ENCODE results near the gene EIF4G3.
"Not testable (repeated sequence)": the region's sequence is repeated elsewhere in the genome, so short reads cannot be mapped to it uniquely, and the experiment has no call there.

Gene EIF4G3

DNA sequence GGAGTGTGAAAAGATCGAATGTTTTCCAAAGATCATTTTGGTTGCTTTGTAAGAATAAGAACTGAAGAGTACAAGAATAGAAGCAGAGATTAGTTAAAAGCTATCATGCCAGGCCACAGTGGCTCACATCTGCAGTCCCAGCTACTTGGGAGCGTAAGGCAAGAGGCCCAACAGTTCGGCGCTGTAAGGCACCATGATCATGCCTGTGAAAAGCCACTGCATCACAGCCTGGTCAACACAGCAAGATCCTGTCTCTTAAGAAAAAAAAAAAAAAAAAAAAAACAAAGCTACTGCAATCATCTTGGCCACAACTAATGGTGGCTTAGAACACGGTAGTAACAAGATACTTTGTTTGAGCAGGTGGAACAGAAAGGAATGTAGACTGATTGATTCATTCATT lies 116.2 kb downstream of the EIF4G3 start:
- Mint-ChIP-seq H3K9me3 (no peaks in the 10 kb centered on the region), H3K27me3 (no peaks in the 10 kb centered on the region), H3K36me3 (ENCODE audit: low read depth) (peaks cover 11% of the 10 kb centered on the region), H3K4me1 (ENCODE audit: low read depth) (no peaks in the 10 kb centered on the region), H3K27ac (no peak overlapping the region), H3K4me3 (no peak overlapping the region)

DNA sequence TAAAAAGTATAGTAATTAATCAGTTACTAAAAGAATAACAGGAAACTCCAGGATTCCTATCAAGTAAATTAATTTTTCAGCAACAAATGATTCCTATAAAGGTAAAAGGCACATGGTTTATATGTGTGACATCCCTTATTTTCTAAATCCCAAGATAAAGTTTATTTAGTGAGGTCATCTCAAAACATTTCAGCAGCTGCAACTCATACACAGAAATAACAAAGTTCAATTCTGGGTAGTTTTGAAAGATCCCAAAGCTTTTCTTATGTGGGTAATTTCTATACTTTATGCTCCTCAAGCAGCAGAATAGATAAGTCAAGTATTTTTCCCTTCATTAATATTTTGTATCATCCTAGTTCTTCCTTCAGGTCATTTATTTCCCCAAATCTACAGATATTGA lies 117.7 kb downstream of the EIF4G3 start:
- Mint-ChIP-seq H3K27me3 (no peaks in the 10 kb centered on the region), H3K9me3 (no peaks in the 10 kb centered on the region), H3K27ac (no peak overlapping the region), H3K4me1 (ENCODE audit: low read depth) (no peaks in the 10 kb centered on the region), H3K36me3 (ENCODE audit: low read depth) (peaks cover 9% of the 10 kb centered on the region), H3K4me3 (no peak overlapping the region)

DNA sequence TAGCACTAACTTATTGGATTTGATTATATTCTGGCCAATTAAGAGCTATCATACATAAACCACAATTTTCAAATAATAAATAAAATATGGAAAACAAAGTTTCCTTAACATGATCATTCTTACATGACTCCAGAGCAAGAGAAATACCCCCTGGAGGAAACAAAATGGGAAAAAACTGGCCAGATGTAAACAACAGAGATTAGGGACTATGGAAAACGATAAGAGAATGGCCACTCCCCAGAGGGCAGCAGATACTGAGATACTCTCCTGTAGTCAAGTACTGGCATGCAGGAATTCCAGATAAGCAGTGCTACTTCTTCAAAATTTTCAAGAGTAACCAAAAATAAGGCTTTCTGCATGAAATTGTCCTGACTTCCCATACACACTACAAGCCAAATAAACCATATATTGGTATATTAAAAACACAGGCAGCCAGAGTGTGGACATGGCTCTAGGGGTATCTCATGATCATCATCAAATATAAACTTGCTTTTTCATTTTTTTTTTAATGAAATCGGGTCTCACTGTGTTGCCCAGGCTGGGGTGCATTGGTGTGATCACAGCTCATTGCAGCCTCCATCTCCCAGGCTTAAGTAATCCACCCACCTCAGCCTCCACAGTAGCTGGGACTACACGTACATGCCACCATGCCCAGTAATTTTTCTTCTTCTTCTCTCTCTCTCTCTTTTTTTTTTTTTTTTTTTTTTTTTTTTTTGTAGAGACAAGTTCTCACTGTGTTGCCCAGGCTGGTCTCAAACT lies 118.5 kb downstream of the EIF4G3 start:
- Mint-ChIP-seq H3K4me3 (no peak overlapping the region), H3K9me3 (no peaks in the 10 kb centered on the region), H3K27ac (no peak overlapping the region)

DNA sequence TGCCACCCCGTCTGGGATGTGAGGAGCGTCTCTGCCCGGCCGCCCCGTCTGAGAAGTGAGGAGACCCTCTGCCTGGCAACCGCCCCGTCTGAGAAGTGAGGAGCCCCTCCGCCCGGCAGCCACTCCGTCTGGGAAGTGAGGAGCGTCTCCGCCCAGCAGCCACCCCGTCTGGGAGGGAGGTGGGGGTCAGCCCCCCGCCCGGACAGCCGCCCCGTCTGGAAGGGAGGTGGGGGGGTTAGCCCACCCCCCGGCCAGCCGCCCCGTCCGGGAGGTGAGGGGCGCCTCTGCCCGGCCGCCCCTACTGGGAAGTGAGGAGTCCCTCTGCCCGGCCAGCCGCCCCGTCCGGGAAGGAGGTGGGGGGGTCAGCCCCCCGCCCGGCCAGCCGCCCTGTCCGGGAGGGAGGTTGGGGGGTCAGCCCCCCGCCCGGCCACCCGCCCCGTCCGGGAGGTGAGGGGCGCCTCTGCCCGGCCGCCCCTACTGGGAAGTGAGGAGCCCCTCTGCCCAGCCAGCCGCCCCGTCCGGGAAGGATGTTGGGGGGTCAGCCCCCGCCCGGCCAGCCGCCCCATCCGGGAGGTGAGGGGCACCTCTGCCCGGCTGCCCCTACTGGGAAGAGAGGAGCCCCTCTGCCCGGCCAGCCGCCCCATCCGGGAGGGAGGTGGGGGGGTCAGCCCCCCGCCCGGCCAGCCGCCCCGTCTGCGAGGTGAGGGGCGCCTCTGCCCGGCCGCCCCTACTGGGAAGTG lies 123.3 kb downstream of the EIF4G3 start:
- H3K4me3 Mint-ChIP-seq; H3K27me3 Mint-ChIP-seq; H3K4me1 Mint-ChIP-seq (ENCODE audit: low read depth); H3K9me3 Mint-ChIP-seq; H3K27ac Mint-ChIP-seq: not testable (repeated sequence)
- H3K36me3 Mint-ChIP-seq (ENCODE audit: low read depth), result peaks cover 25% of the 10 kb centered on the region

More for the DNA sequence above, 118.5 kb downstream of the EIF4G3 start:
- Mint-ChIP-seq H3K27me3 (no peaks in the 10 kb centered on the region), H3K4me1 (ENCODE audit: low read depth) (no peaks in the 10 kb centered on the region), H3K36me3 (ENCODE audit: low read depth) (peaks cover 9% of the 10 kb centered on the region)

DNA sequence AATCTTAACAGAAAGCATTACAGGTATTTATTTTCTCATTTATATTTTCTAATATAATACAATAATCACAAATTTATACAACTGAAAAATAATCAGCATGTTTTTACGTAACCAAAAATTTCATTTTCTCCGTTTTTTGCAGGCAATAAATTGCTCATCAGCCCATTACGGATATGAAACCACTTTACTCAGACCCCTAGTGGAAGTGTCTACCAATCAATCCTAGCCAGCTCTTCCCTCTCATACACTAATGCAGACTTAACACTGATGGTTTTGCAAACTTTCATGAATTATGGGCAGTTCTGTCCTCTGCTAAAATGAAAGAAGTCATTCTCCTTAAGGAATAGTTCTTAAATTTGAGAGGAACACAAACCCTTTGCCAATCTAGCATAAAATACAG lies 124.7 kb downstream of the EIF4G3 start:
- Mint-ChIP-seq H3K4me3 (no peak overlapping the region), H3K9me3 (no peaks in the 10 kb centered on the region), H3K27me3 (no peaks in the 10 kb centered on the region), H3K36me3 (ENCODE audit: low read depth) (peaks cover 25% of the 10 kb centered on the region), H3K27ac (no peak overlapping the region), H3K4me1 (ENCODE audit: low read depth) (no peaks in the 10 kb centered on the region)

DNA sequence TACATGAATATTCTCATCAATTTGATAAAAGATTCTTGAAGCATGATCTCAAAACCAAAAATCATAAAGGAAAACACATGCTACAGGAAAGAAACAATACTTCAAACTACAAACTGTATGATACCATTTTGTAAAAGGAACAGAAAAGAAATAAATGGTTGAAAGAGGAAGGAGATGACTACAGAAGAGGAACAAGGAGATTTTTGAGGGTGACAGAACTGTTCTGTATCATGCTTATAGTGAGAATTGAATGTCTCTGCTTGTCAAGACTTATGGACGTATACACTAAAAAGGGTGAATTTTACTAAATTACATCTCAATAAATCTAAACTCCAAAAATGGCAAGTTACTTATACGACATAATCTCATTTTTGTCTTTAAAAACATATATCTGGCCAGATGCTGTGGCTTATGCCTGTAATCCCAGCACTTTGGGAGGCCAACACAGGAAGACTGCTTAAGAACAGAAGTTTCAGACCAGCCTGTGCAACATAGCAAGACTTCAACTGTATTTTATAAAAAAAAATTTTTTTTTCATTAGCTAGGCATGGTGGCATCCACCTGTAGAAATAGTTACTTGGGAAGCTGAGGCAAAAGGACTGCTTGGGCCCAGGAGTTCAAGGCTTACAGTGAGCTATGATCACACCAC lies 125.4 kb downstream of the EIF4G3 start:
- no peaks in the 10 kb centered on the region for H3K9me3 Mint-ChIP-seq
- H3K27me3 Mint-ChIP-seq, result no peaks in the 10 kb centered on the region
- peaks cover 25% of the 10 kb centered on the region for H3K36me3 Mint-ChIP-seq (ENCODE audit: low read depth)
- H3K27ac Mint-ChIP-seq, result no peak overlapping the region
- no peak overlapping the region for H3K4me3 Mint-ChIP-seq
- H3K4me1 Mint-ChIP-seq (ENCODE audit: low read depth), result no peaks in the 10 kb centered on the region

DNA sequence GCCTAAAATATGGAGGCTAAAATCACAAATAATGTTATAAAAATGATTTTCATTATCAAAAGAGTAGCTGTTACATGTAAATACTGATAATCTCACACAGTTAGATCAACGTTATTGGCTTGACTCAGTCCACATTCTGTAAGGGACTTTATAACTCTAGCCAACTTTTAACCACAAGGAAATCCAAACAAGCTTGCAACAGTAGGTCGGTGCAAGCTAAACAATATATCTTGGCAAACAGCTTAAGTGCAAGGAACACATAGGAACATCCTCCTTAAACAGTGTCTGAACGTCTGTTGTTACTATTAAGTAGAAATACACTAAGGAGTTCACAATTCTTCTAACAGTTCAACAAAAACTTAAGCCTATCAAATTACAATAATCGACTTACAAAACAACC lies 126.7 kb downstream of the EIF4G3 start:
- Mint-ChIP-seq H3K4me1 (ENCODE audit: low read depth) (no peaks in the 10 kb centered on the region), H3K27ac (no peak overlapping the region), H3K4me3 (no peak overlapping the region), H3K27me3 (no peaks in the 10 kb centered on the region), H3K36me3 (ENCODE audit: low read depth) (peaks cover 26% of the 10 kb centered on the region), H3K9me3 (no peaks in the 10 kb centered on the region)

DNA sequence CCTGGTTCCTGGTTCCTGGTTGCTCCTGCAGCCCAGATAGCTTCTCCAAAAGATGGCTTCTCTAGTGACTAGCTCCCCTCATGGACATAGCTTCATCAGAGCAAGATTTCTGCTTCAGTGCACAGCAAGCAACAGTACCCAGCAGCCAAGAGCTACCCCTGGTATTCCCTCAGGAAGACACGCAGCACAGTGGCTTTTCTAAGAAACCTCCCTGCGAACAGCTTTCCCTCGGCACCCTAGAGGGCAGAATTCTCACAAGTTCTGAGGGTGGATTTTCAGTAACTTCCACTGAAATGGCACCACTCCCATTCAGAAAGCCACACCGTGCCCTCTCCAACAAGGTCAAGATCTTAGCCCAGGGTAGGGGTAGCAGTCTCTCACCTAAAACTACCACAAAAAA lies 128.2 kb downstream of the EIF4G3 start:
- H3K4me3 Mint-ChIP-seq, result no peak overlapping the region
- peaks cover 24% of the 10 kb centered on the region for H3K36me3 Mint-ChIP-seq (ENCODE audit: low read depth)
- H3K27me3 Mint-ChIP-seq, result no peaks in the 10 kb centered on the region
- no peaks in the 10 kb centered on the region for H3K9me3 Mint-ChIP-seq
- no peaks in the 10 kb centered on the region for H3K4me1 Mint-ChIP-seq (ENCODE audit: low read depth)
- no peak overlapping the region for H3K27ac Mint-ChIP-seq

DNA sequence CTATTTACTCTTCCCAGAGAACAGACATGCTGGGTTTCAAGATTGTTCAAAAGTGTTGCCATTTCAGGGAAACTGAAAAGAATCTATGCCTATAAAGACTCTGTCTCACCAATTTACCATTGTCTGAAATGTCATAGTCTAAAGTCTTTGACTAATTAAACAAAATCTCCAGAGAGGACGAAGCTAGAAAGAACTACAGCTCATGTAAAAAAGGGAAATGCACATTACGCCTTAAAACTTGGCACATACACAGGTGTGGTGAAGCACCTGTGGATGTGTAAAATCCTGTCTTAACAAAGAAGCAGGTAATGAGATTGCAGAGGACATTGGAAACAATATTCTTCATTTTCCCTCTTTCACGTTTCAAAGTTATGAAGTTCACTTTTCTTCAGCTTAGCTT lies 130.6 kb downstream of the EIF4G3 start:
- no peaks in the 10 kb centered on the region for H3K27me3 Mint-ChIP-seq
- peaks cover 39% of the 10 kb centered on the region for H3K36me3 Mint-ChIP-seq (ENCODE audit: low read depth)
- peaks cover 3% of the 10 kb centered on the region for H3K4me1 Mint-ChIP-seq (ENCODE audit: low read depth)
- no peak overlapping the region for H3K27ac Mint-ChIP-seq
- no peaks in the 10 kb centered on the region for H3K9me3 Mint-ChIP-seq
- H3K4me3 Mint-ChIP-seq, result no peak overlapping the region

DNA sequence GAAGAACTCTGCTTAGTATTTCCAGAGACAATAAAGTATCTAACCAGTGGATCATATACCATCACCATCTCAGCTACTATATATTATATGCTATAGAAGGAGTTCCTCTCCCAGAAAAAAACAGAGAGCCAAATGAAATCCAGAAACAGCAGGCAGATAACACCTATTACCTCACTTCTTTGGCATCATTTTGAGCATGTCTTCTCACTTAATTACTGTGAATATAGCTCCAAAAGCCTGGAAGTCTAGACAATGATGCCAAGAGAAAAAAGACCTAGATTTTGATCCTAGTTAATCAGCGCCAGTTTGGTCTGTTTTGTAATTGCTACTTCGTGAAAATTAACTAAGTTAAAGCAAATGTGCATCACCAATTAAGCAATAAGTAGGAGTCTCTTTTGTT lies 131.3 kb downstream of the EIF4G3 start:
- Mint-ChIP-seq H3K27ac (no peak overlapping the region), H3K4me1 (ENCODE audit: low read depth) (peaks cover 3% of the 10 kb centered on the region), H3K36me3 (ENCODE audit: low read depth) (peaks cover 40% of the 10 kb centered on the region), H3K4me3 (no peak overlapping the region), H3K27me3 (no peaks in the 10 kb centered on the region), H3K9me3 (no peaks in the 10 kb centered on the region)

DNA sequence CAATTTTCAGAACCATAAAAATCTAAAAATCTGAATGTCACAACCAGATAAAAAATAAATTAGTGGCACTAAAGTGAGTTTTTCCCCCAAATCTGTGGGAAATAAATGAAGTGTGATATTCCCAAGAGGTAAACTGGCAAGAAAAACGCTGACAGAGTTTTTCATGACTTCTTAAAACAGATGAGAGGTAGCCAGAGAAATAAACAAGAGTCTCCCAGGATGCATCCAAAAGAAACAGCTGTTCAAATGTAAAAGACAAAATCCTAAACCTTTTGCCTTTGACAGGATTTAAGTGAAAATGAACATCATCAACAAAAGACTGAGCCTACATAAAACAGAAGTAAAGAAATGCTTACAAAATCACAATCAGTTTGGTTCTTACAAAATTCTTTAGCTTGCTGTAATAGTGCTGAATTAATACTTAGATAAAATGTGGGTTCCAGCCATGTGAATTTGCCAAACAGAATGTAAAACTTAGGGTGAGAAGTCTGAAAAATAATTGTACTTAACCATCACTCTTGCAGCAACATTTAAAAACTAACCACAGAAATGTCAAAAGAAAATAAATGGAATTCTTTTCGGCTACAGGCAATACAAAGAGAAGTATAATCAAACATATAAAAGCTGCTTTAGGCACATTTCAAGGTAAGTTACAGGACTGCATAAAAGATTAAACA lies 133.6 kb downstream of the EIF4G3 start:
- peaks cover 31% of the 10 kb centered on the region for H3K36me3 Mint-ChIP-seq (ENCODE audit: low read depth)
- H3K27ac Mint-ChIP-seq, result no peak overlapping the region
- peaks cover 3% of the 10 kb centered on the region for H3K4me1 Mint-ChIP-seq (ENCODE audit: low read depth)
- H3K9me3 Mint-ChIP-seq, result no peaks in the 10 kb centered on the region
- H3K4me3 Mint-ChIP-seq, result no peak overlapping the region
- H3K27me3 Mint-ChIP-seq, result no peaks in the 10 kb centered on the region

DNA sequence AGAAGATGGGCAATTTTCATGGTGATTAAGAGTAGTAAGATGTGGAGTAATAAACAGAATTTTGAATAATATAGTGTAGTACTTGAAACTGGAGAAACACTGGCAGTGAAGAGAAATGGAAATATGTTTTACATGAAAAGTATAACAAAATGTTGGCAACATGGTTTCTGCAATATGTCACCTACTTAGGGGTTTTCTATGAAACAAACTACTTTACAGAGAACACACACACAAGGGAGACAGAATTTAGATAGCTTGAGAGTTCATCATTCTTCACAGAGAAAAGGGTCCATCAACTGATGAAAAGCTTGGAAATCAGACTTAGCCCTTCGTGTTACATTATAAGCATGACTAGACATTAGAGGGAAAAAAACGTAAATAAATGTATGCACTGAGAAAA lies 135.2 kb downstream of the EIF4G3 start:
- H3K27ac Mint-ChIP-seq, result no peak overlapping the region
- peaks cover 3% of the 10 kb centered on the region for H3K4me1 Mint-ChIP-seq (ENCODE audit: low read depth)
- peaks cover 34% of the 10 kb centered on the region for H3K36me3 Mint-ChIP-seq (ENCODE audit: low read depth)
- no peaks in the 10 kb centered on the region for H3K9me3 Mint-ChIP-seq
- H3K27me3 Mint-ChIP-seq, result no peaks in the 10 kb centered on the region
- H3K4me3 Mint-ChIP-seq, result no peak overlapping the region

DNA sequence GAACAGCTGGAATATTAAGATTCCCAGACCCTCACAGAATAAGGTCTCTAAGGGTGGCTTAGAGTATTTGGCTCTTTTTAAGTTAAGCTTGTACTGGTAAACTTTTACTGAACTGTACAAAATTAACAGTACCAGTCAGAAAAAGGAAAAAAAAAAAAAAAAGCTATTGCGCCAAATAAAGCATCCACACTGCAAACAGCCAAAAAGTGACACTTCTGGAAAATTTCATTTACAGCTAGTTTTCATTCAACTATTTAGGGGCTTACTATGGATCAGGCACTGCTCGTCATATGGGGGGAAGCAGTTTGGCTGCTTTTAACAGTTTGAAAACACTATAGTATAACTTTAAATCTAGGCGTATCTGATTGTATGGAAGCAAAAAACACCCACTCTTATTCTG lies 139.6 kb downstream of the EIF4G3 start:
- H3K4me1 Mint-ChIP-seq (ENCODE audit: low read depth), result no peaks in the 10 kb centered on the region
- no peak overlapping the region for H3K27ac Mint-ChIP-seq
- no peak overlapping the region for H3K4me3 Mint-ChIP-seq
- H3K9me3 Mint-ChIP-seq, result no peaks in the 10 kb centered on the region
- H3K36me3 Mint-ChIP-seq (ENCODE audit: low read depth), result peaks cover 18% of the 10 kb centered on the region
- no peaks in the 10 kb centered on the region for H3K27me3 Mint-ChIP-seq

DNA sequence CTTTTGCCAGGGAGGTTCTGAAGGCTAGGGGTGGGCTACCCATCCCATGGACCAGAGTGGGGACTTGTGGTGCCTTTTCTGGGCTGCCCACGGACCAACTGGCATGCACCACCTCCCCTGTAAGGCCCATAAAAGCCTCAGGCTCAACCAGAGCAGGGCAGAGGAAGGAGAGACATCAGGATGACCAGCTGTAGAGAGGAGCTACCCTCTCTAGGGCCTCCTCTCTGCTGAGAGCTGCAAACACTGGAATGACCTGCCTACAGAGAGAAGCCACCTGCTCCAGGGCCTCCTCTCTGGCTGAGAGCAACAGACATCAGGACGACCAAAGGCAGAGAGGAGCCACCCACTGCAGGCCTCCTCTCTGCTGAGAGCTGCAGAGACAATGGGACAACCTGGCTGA lies 140.9 kb downstream of the EIF4G3 start:
- Mint-ChIP-seq H3K36me3 (ENCODE audit: low read depth) (peaks cover 8% of the 10 kb centered on the region), H3K27me3 (no peaks in the 10 kb centered on the region), H3K4me3 (no peak overlapping the region), H3K9me3 (no peaks in the 10 kb centered on the region), H3K4me1 (ENCODE audit: low read depth) (no peaks in the 10 kb centered on the region), H3K27ac (no peak overlapping the region)

Measured in stimulated activated naive CD8-positive, alpha-beta T cell treated with anti-CD3 and anti-CD28 coated beads, Interleukin-15, Interleukin-2, amounts not matched to agents 100 ng/mL and 50 ng/mL, for 24 hours (primary cell).